Cardiac septum (tissue), 1 donor: ENCODE measurements around the gene LRIG2. TPM values are rescaled to one million over a fixed set of nuclear protein-coding genes. Genes with fewer than 3 reads are reported as not detected.
"Not testable (repeated sequence)": the region's sequence is repeated elsewhere in the genome, so short reads cannot be mapped to it uniquely, and the experiment has no call there.

Source experiments
- DNase-seq: peaks from one replicate; pipeline ENCODE4 v3.0.0-alpha.2; 2020; ENCODE audit warnings: low spot score
- intact Hi-C: fragments of 100-400 bp; cut with DNase I; formaldehyde crosslinking; loops from one replicate; pipeline ENCODE4 v1.14.0; 2022
- total RNA-seq: library from RNA; stranded (reverse); fragmentation: NEBNext Ultra II Directional; extraction: Animal tissue kit (Norgen Biotek cat#: 25700); gene quantifications from one replicate; pipeline ENCODE4 v1.2.1, GENCODE V29; 2021
- donor health status: DM: no; HTN: no; CAD: no.

LRIG2 gene
- total RNA-seq, 1 donor from 2014 or later = 11.5 TPM

DNA sequence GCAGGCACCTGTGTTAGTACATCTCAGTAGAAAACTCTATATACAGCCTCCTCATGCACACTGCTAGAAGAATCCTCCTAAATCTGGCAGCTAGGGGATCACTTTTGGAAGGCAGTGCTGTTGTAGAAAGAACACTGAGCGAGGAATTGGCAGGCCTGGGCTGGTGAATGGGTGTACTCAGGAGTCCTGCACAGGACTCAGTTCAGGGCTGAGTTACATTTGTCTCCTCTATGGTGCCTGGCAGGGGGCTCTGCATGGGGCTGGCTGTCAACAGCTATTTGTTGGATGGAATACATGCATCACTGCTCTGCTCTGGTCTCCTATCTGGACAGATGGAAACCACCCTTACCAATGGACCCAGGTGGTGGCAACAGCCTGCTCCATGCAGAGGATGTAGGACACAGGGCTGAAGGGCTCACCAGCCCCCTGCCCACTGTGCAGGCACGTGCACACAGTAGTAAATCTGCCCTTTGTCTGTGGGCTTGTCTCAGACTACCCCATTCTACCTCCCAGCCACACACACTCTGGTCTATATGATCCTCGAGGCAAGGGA is 74.2 kb downstream of the LRIG2 start:
- DNase-seq = no peak
- intact Hi-C loops = loop anchor here (10.0 kb wide), 1 partner anchor 668 kb away; the partner anchor contains the start of gene RSBN1

DNA sequence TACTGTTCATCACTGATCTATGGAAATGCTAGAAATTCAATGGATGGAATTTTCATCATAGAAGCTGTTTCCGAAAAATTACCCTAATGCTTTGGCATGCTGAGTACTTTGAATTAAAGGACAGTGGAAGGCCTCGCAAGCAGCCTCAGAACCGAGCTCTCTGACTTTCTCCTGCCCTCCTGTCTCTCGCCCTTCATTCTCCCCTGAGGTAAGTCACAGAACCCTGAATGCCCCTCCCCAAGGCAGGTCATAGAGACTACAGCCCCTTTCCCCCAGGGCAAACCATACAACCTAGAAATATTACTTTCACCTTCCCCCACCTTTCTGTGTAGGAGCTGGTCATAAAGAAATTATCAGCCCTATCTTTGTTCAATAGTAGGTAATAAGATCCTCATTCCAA is 74.8 kb downstream of the LRIG2 start:
- intact Hi-C loops = loop anchor here (10.0 kb wide), 1 partner anchor 667 kb away; the partner anchor contains the start of gene RSBN1
- DNase-seq = no peak

DNA sequence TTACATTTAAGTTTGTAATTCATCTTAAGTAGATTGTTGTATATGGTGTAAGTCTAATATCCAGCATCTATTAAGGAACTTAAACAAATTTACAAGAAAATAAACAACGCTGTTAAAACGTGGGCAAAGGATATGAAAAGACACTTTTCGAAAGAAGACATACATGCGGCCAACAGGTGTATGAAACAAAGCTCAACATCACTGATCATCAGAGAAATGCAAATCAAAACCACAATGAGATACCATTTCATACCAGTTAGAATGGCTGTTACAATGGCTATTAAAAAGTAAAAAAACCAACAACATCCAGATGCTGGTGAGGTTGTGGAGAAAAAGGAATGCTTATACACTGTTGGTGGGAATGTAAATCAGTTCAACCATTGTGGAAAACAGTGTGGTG is 77.5 kb downstream of the LRIG2 start:
- DNase-seq, intact Hi-C loops: not testable (repeated sequence)

DNA sequence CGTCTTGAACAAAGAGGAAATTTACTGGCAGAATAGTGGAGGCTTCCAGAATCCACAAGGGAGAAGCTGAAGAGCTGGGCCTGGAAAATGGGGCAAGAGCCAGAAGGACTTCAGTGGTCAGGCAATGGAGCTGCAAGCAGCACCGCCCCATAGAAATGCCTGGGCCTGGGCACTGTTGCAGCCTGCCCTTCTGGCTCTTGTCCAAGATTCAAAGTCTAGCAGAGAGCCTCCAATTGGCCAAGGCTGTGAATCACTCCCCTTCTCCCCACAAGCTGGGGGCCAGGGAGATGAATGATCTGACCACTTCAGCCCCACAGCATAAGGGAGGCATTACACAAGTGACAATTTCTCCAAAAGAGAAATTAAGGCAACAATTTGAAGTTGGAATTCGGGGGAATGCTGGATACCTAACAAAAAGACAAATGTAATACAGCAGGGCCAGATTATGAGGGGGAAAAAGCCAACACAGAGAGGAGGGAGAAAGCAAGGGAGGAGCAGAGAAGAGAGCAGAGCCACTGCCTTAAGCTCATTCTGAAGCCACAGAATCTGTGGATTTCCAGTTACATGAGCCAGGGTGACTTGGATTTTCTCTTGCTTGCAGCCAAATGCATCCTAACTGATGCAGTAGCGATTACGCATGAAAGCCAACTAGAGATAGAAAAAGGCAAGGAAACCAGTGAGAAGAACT is 80.3 kb downstream of the LRIG2 start:
- no peak for DNase-seq

DNA sequence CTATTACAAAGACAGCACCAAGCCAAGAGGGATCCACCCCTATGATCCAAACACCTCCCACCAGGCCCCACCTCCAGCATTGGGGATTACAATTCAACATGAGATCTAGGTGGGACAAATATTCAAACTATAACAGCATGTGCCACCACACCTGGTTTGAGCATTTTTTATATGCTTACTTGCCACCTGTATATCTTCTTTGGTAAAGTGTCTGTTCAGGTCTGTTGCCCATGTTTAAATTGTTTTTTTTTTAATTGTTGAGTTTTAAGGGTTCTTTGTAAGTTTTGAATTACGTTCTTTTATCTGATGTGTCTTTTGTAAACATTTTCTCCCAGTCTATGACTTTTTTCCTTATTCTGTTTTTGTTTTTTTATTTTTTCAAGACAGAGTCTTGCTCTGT is 83.4 kb downstream of the LRIG2 start:
- intact Hi-C loops = no loop called here
- DNase-seq = no peak

More for the DNA sequence above, 80.3 kb downstream of the LRIG2 start:
- intact Hi-C loops = no loop called here

DNA sequence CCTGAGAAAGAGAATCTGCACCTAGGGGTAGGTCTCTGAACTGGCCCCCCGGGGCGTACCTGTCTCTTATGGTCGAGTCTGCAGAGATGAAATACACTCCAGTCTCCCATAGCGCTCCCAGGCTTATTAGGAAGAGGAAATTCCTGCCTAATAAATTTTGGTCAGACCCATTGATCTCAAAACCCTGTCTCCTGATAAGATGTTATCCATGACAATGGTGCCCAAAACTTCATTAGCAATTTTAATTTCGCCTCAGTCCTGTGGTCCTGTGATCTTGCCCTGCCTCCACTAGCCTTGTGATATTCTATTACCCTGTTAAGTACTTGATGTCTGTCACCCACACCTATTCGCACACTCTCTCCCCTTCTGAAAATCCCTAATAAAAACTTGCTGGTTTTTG is 85.7 kb downstream of the LRIG2 start:
- intact Hi-C loops, DNase-seq: not testable (repeated sequence)

DNA sequence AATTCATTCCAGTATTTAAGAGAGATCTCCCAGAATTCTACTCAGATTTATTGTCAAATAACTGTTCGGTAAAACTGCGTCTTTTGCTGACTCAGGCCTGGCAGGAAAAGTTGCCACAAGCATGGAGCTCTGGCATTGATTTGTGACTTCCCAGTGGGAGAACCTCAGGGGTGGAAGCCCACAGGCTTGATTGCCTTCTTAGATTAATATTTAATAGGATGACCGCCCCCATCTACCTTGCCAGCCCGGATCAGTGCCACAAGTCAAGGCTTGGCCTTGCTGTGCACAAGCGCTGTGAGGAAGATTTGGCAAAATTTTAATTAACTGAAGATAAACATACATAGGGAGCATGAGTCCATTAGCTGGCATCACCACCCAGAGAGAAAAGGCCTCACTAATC is 93.5 kb downstream of the LRIG2 start:
- no peak for DNase-seq
- intact Hi-C loops = no loop called here

DNA sequence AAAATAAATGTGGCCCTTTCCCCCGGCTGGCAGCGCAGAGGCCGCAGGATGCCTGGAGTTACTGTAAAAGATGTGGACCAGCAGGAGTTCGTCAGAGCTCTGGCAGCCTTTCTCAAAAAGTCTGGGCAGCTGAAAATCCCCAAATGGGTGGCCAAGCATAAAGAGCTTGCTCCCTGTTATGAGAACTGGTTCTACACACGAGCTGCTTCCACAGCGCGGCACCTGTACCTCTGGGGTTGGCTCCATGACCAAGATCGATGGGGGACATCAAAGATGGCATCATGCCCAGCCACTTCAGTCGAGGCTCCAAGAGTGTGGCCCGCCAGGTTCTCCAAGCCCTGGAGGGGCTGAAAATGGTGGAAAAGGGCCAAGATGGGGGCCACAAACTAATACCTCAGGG is 95.9 kb downstream of the LRIG2 start:
- DNase-seq = no peak
- intact Hi-C loops = no loop called here

DNA sequence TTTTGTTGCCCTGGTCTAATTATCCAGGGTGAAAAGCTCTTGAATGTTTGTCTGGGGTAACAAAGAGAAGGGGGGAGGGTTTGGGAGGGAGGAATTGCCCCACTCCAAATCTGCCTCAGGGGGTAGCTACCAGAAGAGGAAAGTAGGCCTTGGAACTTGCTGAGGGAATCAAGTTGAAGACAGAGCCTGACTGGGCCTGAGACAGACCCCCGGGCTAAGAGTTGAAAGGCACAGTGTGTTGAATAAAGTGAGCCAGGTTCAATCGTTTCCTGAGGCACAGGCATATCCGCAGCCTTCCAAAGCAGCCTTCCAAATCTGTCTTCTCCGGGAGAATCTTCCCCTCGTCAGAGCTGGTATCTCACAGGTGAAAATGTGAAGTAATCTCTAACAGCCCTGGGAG is 96.6 kb downstream of the LRIG2 start:
- no peak for DNase-seq
- intact Hi-C loops = no loop called here

DNA sequence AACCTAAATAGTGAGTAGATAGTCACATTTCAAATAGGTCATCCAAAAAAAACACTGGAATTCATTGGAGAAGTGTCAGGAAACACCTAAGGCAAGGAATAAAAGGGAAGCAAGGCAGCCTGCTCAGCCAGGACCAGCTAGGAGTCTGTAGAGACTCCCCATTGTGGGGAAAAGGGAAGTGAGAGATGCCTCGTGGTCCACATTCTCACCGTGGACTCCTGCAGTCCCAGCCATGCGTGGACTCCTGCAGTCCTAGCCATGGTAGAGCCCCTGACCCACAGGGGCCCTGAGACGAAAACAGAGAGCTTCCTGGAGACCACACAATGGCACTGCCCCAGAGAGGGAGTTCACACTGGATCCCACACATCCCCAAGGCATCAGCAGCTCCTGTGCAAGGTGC is 97.5 kb downstream of the LRIG2 start:
- intact Hi-C loops = no loop called here
- no peak for DNase-seq

DNA sequence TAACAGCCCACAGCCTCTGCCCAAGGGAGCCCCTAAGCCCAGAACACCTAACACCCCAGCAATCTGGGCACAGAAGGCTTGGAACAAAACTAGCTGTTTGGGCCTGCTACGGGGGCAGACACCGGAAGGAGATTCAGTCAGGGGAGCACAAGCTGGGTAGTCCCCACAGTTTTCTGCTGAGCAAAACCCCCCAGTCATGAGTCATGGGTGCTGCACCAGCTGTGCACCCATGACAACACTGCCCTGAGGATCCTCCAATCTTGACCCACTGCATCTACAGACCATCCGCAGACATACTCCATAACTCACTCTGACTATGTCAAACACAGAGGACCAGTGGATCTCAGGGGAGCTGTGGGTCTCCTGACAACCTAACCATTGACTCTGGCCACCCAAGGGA is 105.1 kb downstream of the LRIG2 start:
- DNase-seq = no peak
- intact Hi-C loops = no loop called here

DNA sequence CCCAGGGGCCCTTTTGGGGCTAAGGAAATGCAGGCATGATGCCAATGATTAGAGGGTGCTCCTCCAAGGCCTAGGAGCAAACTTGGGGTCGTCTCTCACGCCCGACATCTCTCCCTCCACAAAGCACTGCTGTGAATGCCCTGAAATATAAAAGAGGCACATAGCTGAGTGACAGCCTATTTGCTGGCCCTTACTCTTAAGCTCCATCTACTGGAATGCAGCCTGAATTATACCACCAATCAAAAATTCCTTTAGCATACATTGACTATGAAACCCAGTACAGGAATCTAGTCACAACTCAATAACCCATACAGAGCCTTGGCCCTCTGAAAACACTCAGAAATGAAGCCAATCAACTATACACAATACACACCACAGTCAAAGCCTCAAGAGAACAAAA is 105.5 kb downstream of the LRIG2 start:
- intact Hi-C loops = no loop called here

More for the DNA sequence above, 105.5 kb downstream of the LRIG2 start:
- DNase-seq = no peak

Other genes starting within 250 kb of the LRIG2 start
- gene SLC16A1, start 117.0 kb upstream of the LRIG2 start, total RNA-seq = 119 TPM